Loucy (cell line): Measurements from ENCODE around the gene IP6K3.

Experiments
- H2AFZ ChIP-seq: fragments of 200-600 bp; sonication (generic); 2 replicates; pipeline ENCODE4 v1.6.0; 2016; ENCODE audit warnings: antibody characterized with exemption, mild to moderate bottlenecking, low read length, moderate library complexity
- H3F3A ChIP-seq: fragments of 200-600 bp; 2 replicates; pipeline ENCODE4 v1.6.0; 2016; ENCODE audit warnings: antibody characterized with exemption, low read depth, mild to moderate bottlenecking
- H3K27me3 ChIP-seq: fragments of 200-600 bp; sonication (generic); 2 replicates; pipeline ENCODE4 v1.6.1; 2014; ENCODE audit warnings: low read length, mild to moderate bottlenecking; ENCODE audit not compliant: insufficient read depth, poor library complexity, severe bottlenecking
- H3K36me3 ChIP-seq: fragments of 200-600 bp; sonication (generic); 2 replicates; pipeline ENCODE4 v1.6.1; 2016; ENCODE audit warnings: low read length; ENCODE audit not compliant: insufficient read depth
- H3K4me1 ChIP-seq: fragments of 200-600 bp; sonication (generic); 2 replicates; pipeline ENCODE4 v1.5.1; 2014; ENCODE audit warnings: low read length, mild to moderate bottlenecking; ENCODE audit not compliant: insufficient read depth, poor library complexity, severe bottlenecking
- H3K4me2 ChIP-seq: fragments of 200-600 bp; sonication (generic); 2 replicates; pipeline ENCODE4 v1.6.0; 2014; ENCODE audit warnings: antibody characterized with exemption, low read length, low read depth, mild to moderate bottlenecking; ENCODE audit not compliant: poor library complexity, severe bottlenecking
- H3K4me3 ChIP-seq: fragments of 200-600 bp; sonication (generic); 2 replicates; pipeline ENCODE4 v1.5.1; 2014; ENCODE audit warnings: low read length, mild to moderate bottlenecking, mixed read lengths; ENCODE audit not compliant: poor library complexity, severe bottlenecking
- H3K79me2 ChIP-seq: fragments of 200-600 bp; sonication (generic); 2 replicates; pipeline ENCODE4 v1.6.1; 2014; ENCODE audit warnings: low read length; ENCODE audit not compliant: insufficient read depth
- H3K9ac ChIP-seq: fragments of 200-600 bp; sonication (generic); 2 replicates; pipeline ENCODE4 v1.6.0; 2014; ENCODE audit warnings: mild to moderate bottlenecking, low read depth, low read length, moderate library complexity; ENCODE audit not compliant: poor library complexity, severe bottlenecking
- H3K9me2 ChIP-seq: fragments of 200-600 bp; sonication (generic); replicated peaks from 2 replicates; pipeline ENCODE4 v1.6.1; 2016; ENCODE audit warnings: low read depth, low read length, mixed read lengths
- H3K9me3 ChIP-seq: fragments of 200-600 bp; sonication (generic); 2 replicates; pipeline ENCODE4 v1.6.1; 2014; ENCODE audit warnings: mild to moderate bottlenecking, antibody characterized with exemption, low read length, low read depth; ENCODE audit not compliant: insufficient read depth
- H4K20me1 ChIP-seq: fragments of 200-600 bp; sonication (generic); 2 replicates; pipeline ENCODE4 v1.6.0; 2014; ENCODE audit warnings: antibody characterized with exemption, low read length, mild to moderate bottlenecking; ENCODE audit not compliant: insufficient read depth, poor library complexity, severe bottlenecking
- CTCF ChIP-seq: fragments of 200-600 bp; sonication (generic); conservative IDR thresholded peaks from 2 replicates; pipeline ENCODE4 v1.5.1; 2014; ENCODE audit warnings: mild to moderate bottlenecking, antibody characterized with exemption, low read length
- EZH2phosphoT487 ChIP-seq: fragments of 200-600 bp; IDR thresholded peaks from 2 replicates; pipeline ENCODE4 v1.6.1; 2018; ENCODE audit warnings: antibody characterized with exemption, mild to moderate bottlenecking, moderate library complexity, borderline replicate concordance

Gene IP6K3

DNA sequence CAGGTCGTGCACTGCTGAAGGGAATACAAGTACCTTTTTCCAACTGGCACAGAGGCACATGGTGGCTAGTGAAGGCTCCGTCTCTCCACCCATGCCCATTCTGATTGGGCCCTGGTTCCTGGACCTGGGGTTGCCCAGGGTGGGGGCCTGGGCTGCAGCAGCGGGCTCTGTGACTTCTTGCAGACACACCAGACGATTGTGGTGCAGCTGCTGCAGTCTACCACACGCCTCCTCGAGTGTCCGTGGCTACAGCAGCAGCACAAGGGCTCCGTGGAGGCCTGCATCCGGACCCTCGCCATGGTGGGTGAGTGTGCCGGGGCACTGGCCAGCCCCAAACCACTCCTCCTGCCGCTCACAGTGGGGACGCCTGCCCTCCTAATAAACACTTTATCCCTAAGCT lies 64.4 kb downstream of the IP6K3 start:
- Histone ChIP-seq H3K4me1 (no peaks in the 10 kb centered on the region), H3K4me2 (no peak overlapping the region), H3K79me2 (no peaks in the 10 kb centered on the region), H3F3A (no peaks in the 10 kb centered on the region), H3K36me3 (peaks cover 46% of the 10 kb centered on the region; the same call in 1 of the 2 replicates), H3K27me3 (no peaks in the 10 kb centered on the region), H3K9me2 (no peaks in the 10 kb centered on the region), H4K20me1 (no peaks in the 10 kb centered on the region), H3K4me3 (no peak overlapping the region), H3K9me3 (no peaks in the 10 kb centered on the region), H2AFZ (no peak overlapping the region), H3K9ac (no peak overlapping the region)
- no peak for TF ChIP-seq CTCF
- TF ChIP-seq EZH2phosphoT487 = no peak

- Histone ChIP-seq H3K9me2 (no peaks in the 10 kb centered on the region), H3K4me3 (no peak overlapping the region), H3K9ac (no peak overlapping the region), H3F3A (no peaks in the 10 kb centered on the region), H3K4me2 (no peak overlapping the region), H3K4me1 (no peaks in the 10 kb centered on the region), H4K20me1 (no peaks in the 10 kb centered on the region), H2AFZ (no peak overlapping the region), H3K79me2 (no peaks in the 10 kb centered on the region), H3K27me3 (no peaks in the 10 kb centered on the region), H3K36me3 (peaks cover 23% of the 10 kb centered on the region; the same call in 1 of the 2 replicates), H3K9me3 (no peaks in the 10 kb centered on the region)
- TF ChIP-seq EZH2phosphoT487 (no peak), CTCF (no peak)
Measured at GRCh38 chr6:33679761-33680160, 66.9 kb downstream of the IP6K3 start.

DNA sequence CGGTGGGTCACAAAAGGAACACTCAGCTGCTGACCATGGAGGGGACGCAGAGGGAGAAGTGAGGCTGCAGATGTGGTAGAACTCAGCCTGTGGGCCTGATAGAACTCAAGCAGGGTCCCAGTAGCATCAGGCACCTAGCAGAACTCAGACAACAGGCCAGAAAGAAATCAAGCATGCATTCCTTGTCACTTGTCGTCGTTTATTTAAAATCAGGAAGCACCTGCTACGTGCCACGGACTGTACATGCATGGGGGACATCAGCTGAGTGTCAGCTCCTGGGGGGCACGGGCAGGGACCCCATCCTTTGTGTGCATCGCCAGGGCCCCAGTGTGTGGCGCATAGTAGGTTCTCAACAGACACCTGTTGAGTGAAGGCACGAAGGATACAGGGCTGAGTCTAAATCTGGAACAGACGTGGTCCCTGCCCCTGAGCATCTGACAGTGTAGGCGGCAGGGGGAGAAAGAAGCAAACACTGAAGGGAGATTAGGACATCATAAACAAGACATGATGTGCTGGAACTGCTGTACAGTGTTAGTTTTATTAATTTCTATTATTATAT lies 67.7 kb downstream of the IP6K3 start:
- Histone ChIP-seq H3K9me3 (no peaks in the 10 kb centered on the region), H3K4me3 (no peak overlapping the region), H3K9me2 (no peaks in the 10 kb centered on the region), H3K4me2 (no peak overlapping the region), H3K36me3 (peaks cover 15% of the 10 kb centered on the region; the same call in 1 of the 2 replicates), H3K9ac (no peak overlapping the region), H3K4me1 (no peaks in the 10 kb centered on the region), H2AFZ (no peak overlapping the region), H3K79me2 (no peaks in the 10 kb centered on the region), H3F3A (no peaks in the 10 kb centered on the region), H4K20me1 (no peaks in the 10 kb centered on the region), H3K27me3 (no peaks in the 10 kb centered on the region)
- TF ChIP-seq CTCF = no peak
- no peak for TF ChIP-seq EZH2phosphoT487
